HepG2 (cell line): Measurements from ENCODE around the gene DLEC1. TPM values are rescaled to one million over a fixed set of nuclear protein-coding genes. Genes with fewer than 3 reads are reported as not detected.

Experiments used
- ARID4A ChIP-seq: sonication (generic); formaldehyde crosslinking; IDR thresholded peaks from 2 replicates; pipeline ENCODE4 v1.5.0; 2020; ENCODE audit warnings: mild to moderate bottlenecking, missing genetic modification reagents, borderline replicate concordance
- ARID5B ChIP-seq: IDR thresholded peaks from 2 replicates; pipeline ENCODE4 v1.4.0; 2020; ENCODE audit warnings: mild to moderate bottlenecking, missing genetic modification reagents
- CCAR2 ChIP-seq: fragments of 200-400 bp; formaldehyde crosslinking; optimal IDR thresholded peaks from 2 replicates; pipeline ENCODE3; 2018; ENCODE audit warnings: low read depth, mild to moderate bottlenecking, low read length, moderate library complexity
- ETV5 ChIP-seq: IDR thresholded peaks from 2 replicates; pipeline ENCODE4 v1.6.1; 2018; ENCODE audit warnings: missing biosample characterization, missing genetic modification reagents, inconsistent platforms, borderline replicate concordance
- GTF2F1 ChIP-seq: fragments of 150-350 bp; IDR thresholded peaks from 2 replicates; pipeline ENCODE4 v1.6.1; 2014; ENCODE audit warnings: low read length
- HMG20B ChIP-seq: conservative IDR thresholded peaks from 2 replicates; pipeline ENCODE4 v1.6.1; 2016; ENCODE audit warnings: missing genetic modification reagents, missing compliant biosample characterization
- MBNL3 ChIP-seq: fragments of 250-450 bp; sonication (Bioruptor Pico); conservative IDR thresholded peaks from 2 replicates; pipeline ENCODE4 v1.8.0; 2022; ENCODE audit warnings: mild to moderate bottlenecking, inconsistent platforms
- NR2C2 ChIP-seq: sonication (generic); formaldehyde crosslinking; IDR thresholded peaks from 2 replicates; pipeline ENCODE4 v1.4.0; 2020; ENCODE audit warnings: missing genetic modification reagents, mild to moderate bottlenecking, moderate library complexity, borderline replicate concordance
- PRDM15 ChIP-seq: sonication (generic); formaldehyde crosslinking; IDR thresholded peaks from 2 replicates; pipeline ENCODE4 v1.4.0; 2020; ENCODE audit warnings: missing genetic modification reagents
- STAG1 ChIP-seq: sonication (generic); formaldehyde crosslinking; IDR thresholded peaks from 2 replicates; pipeline ENCODE4 v1.4.0; 2020; ENCODE audit warnings: missing genetic modification reagents
- TFE3 ChIP-seq: IDR thresholded peaks from 2 replicates; pipeline ENCODE4 v1.6.1; 2016
- ZFY ChIP-seq: sonication (generic); formaldehyde crosslinking; IDR thresholded peaks from 2 replicates; pipeline ENCODE4 v1.4.0; 2020; ENCODE audit warnings: missing genetic modification reagents
- ZNF234 ChIP-seq: sonication (generic); formaldehyde crosslinking; conservative IDR thresholded peaks from 2 replicates; pipeline ENCODE4 v1.5.1; 2020; ENCODE audit warnings: mild to moderate bottlenecking, missing genetic modification reagents
- ZNF747 ChIP-seq: sonication (generic); formaldehyde crosslinking; IDR thresholded peaks from 2 replicates; pipeline ENCODE4 v1.8.1; 2023; ENCODE audit warnings: missing genetic modification reagents, mild to moderate bottlenecking, borderline replicate concordance
- polyA plus RNA-seq, 8 experiments: library from polyadenylated mRNA; depleted of rRNA in 3 of 8; stranded (reverse) in 7 of 8; unstranded in 1 of 8; fragments of >200 nt; fragmentation: Illumina TruSeq in 4 of 8; extraction: Trizol in 4 of 8; gene quantifications; 2 replicates each; pipeline versions ENCODE4 v1.2.1 to v1.2.3, GENCODE V29; 2011 to 2016; ENCODE audit warnings: low read depth in 4 of 8, missing spikeins in 1 of 8, mixed read lengths in 1 of 8; ENCODE audit not compliant: insufficient read depth in 1 of 8
- total RNA-seq, 5 experiments: library from RNA; depleted of rRNA; stranded (reverse); fragments of >200 nt; fragmentation: Illumina TruSeq; extraction: Trizol; gene quantifications; 2 replicates each; pipeline ENCODE4 v1.2.3, GENCODE V29; 2016; ENCODE audit warnings: low read depth in 1 of 5

Gene DLEC1
- total and polyA plus RNA-seq, 2 of the 13 experiments (the other 11 are each of a cell fraction or from before 2014, with no cell fraction given), result 0.09 TPM; not detected in 1

GRCh38 chr3:37995652-37996641, 43.1 kb upstream of the DLEC1 start (continued):
- TF ChIP-seq PRDM15 (CRISPR knock-in tag) (no peak), STAG1 (CRISPR knock-in tag) (peak; percentile 52), ARID4A (no peak), HMG20B (no peak), NR2C2 (CRISPR knock-in tag) (peak; percentile 81), GTF2F1 (no peak), ZFY (CRISPR knock-in tag) (peak; percentile 52; the same call in 1 of the 2 replicates), TFE3 (CRISPR knock-in tag) (peak; percentile 76), ZNF747 (no peak), ARID5B (CRISPR knock-in tag) (peak; percentile 69), MBNL3 (CRISPR knock-in tag) (no peak), ETV5 (CRISPR knock-in tag) (peak; percentile 30; the same call in 1 of the 2 replicates), ZNF234 (no peak), CCAR2 (no peak)
